ENCODE results near the gene FAM217B.

Gene FAM217B

GRCh38 chr20:59977086-59977485, 36.9 kb downstream of the FAM217B start:
- ATAC-seq (no peak), DNase-seq (no peak)

DNA sequence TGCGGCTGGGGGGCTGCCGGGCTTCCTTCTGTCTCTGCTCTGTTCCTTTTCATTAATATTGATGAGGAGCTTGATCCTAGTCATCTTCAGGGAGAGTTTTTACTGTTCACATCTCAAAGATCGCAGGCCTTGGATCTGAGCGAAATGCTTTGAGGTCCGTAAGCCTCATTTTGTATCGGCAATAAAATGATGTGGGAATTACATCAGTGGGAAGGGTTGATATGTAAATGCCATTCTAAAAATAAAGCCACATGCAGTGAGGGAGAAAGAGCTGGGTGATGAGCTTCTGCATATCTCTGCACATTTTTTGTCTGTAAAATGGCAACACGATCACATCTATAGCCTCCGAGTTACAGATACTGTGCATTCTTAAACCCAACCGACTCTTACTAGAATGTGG, 42.9 kb downstream of the FAM217B start:
- no peak for ATAC-seq
- no peak for DNase-seq

- ATAC-seq = no peak
Measured at GRCh38 chr20:59984541-59984940, 44.4 kb downstream of the FAM217B start.

GRCh38 chr20:59985164-59985563, 45.0 kb downstream of the FAM217B start:
- no peak for DNase-seq
- no peak for ATAC-seq

More at GRCh38 chr20:59984541-59984940, 44.4 kb downstream of the FAM217B start:
- no peak for DNase-seq

GRCh38 chr20:59985864-59986263, 45.7 kb downstream of the FAM217B start:
- ATAC-seq = no peak
- DNase-seq = no peak

- DNase-seq = no peak
- ATAC-seq = no peak
Measured at GRCh38 chr20:59987135-59987534, 46.9 kb downstream of the FAM217B start.

DNA sequence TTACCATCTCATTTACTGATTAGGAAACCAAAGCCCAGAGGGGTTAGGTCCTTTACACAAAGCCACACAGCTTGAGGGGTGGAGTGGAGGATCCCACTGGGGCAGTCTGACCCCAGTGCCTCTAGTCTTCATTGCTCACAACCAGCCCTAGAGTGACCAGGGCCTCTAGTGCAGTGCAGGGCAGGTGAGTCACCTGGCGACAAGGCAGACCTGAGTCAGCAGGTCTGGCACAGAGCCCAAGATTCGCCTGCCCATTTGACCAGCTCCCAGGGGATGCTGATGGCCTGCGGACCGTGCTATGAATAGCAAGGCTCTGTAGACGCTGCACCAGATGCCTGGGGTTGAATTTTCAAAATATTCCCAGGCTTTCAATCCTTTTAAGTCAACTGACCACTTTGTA, 48.0 kb downstream of the FAM217B start:
- ATAC-seq (no peak), DNase-seq (no peak)

DNA sequence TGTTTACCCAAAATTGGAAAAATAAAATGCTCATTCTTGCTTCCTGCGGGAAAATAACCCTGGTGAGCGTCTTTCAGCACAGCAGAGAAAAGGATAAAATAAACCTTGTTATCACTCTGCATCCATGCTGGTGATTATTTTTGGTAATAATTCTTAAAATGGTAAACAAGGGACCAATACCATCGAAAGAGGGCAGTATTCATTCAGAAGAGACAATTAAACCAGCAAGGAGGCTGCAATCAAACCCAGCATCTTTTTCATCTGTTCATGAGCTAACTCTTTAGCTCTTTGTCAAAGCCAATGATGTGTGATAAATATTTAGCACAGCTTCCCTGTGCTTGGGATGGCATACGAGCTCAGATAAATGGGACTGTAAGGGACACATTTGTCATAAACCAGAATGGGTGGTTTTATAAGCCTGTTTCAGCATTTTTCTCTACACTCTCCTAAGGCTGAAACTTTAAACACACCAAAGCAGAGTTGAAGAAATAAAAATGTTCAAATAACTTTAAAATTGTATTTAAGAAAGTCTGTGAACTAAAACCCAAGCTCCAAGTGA, 52.4 kb downstream of the FAM217B start:
- ATAC-seq = no peak

DNA sequence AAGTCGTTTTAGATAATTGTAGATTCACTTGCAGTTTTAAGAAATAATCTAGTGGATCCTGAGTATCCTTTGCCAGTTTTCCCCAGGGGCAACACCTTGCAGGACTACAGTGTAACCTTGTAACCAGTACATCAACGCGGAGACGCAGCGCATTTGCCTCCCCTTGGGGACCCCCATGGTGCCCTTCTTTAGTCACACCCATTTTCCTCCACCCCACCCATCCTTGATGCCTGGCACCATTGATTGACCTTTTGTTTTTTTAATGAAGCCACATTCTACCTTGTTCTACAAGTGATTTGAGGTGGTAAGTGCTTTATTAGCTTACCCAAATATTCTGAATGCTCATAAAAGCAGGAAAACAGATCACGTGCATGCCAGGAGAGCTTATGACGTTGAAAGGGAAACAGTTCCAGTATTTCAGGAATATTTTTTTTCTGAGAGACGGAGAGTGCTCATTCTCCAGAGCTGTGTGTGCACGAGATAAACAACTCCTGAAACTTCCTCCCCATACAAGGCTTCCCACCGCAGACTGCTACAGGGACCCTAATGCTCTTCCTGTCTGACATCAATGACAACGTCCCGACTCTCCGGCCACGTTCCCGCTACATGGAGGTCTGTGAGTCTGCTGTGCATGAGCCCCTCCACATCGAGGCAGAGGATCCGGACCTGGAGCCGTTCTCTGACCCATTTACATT, 53.7 kb downstream of the FAM217B start:
- no peak for DNase-seq
- no peak for ATAC-seq

More for the DNA sequence above, 52.4 kb downstream of the FAM217B start:
- DNase-seq = no peak

DNA sequence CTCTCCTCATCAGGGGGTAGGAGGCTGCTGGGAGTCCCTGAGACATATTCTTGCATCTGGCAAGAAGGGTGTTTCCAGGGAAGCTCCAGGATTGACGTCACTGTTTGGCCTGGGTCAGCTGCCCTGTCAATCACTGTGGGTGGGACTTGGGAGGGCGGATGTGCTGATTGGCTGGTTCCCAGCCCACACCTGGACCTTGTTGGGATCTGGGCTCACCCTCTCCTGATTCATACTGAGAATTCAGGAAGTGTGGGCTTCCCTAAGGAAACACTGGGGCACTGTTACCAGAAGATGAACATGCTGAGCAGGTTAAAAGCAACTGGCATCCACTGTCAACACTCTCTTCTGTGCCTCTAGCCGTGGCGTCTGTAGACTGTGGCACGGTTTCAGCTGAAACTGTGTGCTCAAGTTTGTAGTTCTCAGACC, 54.5 kb downstream of the FAM217B start:
- ATAC-seq (no peak), DNase-seq (no peak)

DNA sequence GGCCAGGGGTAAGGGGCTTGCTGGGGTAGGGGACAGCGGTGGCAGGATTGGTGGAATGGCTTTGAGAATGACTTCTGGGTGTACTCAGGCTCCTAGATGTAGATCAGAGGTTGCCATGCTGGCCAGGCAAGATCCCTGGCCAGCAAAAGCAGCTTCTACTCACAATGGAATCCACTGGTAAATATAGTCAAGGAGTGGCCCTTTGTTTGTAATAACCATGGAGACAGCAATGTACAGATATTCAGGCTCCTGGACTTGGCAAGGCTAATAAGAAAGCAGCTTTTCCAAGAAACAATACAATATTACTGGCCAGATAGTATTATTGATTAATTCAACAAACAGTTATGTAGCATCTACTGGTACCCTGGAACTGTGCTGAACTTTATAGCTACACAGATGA, 55.9 kb downstream of the FAM217B start:
- ATAC-seq (no peak), DNase-seq (no peak)

GRCh38 chr20:59997896-59998295, 57.7 kb downstream of the FAM217B start:
- DNase-seq = no peak
- ATAC-seq = no peak
